KOPT-K1 (cell line): ENCODE measurements around the gene ATG5.

Experiments used
- H3K27ac ChIP-seq: fragments of 200-600 bp; sonication (generic); 2 replicates; pipeline ENCODE4 v1.5.1; 2016; ENCODE audit warnings: antibody characterized with exemption, mild to moderate bottlenecking, low read depth, low read length; ENCODE audit not compliant: poor library complexity, severe bottlenecking
- H3K36me3 ChIP-seq: fragments of 200-600 bp; sonication (generic); 2 replicates; pipeline ENCODE4 v1.5.1; 2017; ENCODE audit warnings: antibody characterized with exemption, mild to moderate bottlenecking, low read length, moderate library complexity; ENCODE audit not compliant: insufficient read depth
- H3K9me3 ChIP-seq: fragments of 200-600 bp; sonication (generic); 2 replicates; pipeline ENCODE4 v1.5.1; 2017; ENCODE audit warnings: antibody characterized with exemption, low read length, mild to moderate bottlenecking; ENCODE audit not compliant: insufficient read depth, poor library complexity, severe bottlenecking

ATG5 gene

GRCh38 chr6:106325336-106326178 lies at the start of gene ATG5:
ATG5 (minus strand) TSS chr6:106325760; CDS start chr6:106316208, 9,552 bp downstream.
- no peaks in the 10 kb centered on the region for H3K36me3 ChIP-seq
- peak within 1 kb of the TSS; percentile 84 for H3K27ac ChIP-seq

GRCh38 chr6:106373502-106374239 lies 48.1 kb upstream of the ATG5 start:
- Histone ChIP-seq H3K9me3 (no peaks in the 10 kb centered on the region), H3K27ac (no peak overlapping the region), H3K36me3 (no peaks in the 10 kb centered on the region)

More at GRCh38 chr6:106325336-106326178, at the start of gene ATG5:
- H3K9me3 ChIP-seq: no peaks in the 10 kb centered on the region

- Histone ChIP-seq H3K27ac (no peak overlapping the region), H3K9me3 (no peaks in the 10 kb centered on the region), H3K36me3 (no peaks in the 10 kb centered on the region)
These were observed 47.4 kb upstream of the ATG5 start for GRCh38 chr6:106372838-106373501.

- Histone ChIP-seq H3K9me3 (no peaks in the 10 kb centered on the region), H3K27ac (no peak overlapping the region), H3K36me3 (no peaks in the 10 kb centered on the region)
These were observed 45.1 kb upstream of the ATG5 start for GRCh38 chr6:106370639-106371038.

- H3K36me3 ChIP-seq: no peaks in the 10 kb centered on the region
- no peaks in the 10 kb centered on the region for H3K9me3 ChIP-seq
- no peak overlapping the region for H3K27ac ChIP-seq
These were observed 44.2 kb upstream of the ATG5 start for GRCh38 chr6:106369739-106370138.

GRCh38 chr6:106363401-106364138 lies 38.0 kb upstream of the ATG5 start:
- Histone ChIP-seq H3K36me3 (no peaks in the 10 kb centered on the region), H3K9me3 (peaks cover 10% of the 10 kb centered on the region), H3K27ac (no peak overlapping the region)

GRCh38 chr6:106360989-106361430 lies 35.5 kb upstream of the ATG5 start:
- Histone ChIP-seq H3K27ac (no peak overlapping the region), H3K36me3 (no peaks in the 10 kb centered on the region), H3K9me3 (peaks cover 10% of the 10 kb centered on the region)

GRCh38 chr6:106360410-106360988 lies 34.9 kb upstream of the ATG5 start, which contains the start of gene CRYBG1:
CRYBG1 (plus strand) TSS chr6:106360717; CDS start chr6:106360909, 192 bp downstream.
- H3K9me3 ChIP-seq: peaks cover 10% of the 10 kb centered on the region
- no peaks in the 10 kb centered on the region for H3K36me3 ChIP-seq
- H3K27ac ChIP-seq: no peak within 1 kb of the TSS

GRCh38 chr6:106359959-106360409 lies 34.4 kb upstream of the ATG5 start:
- no peak overlapping the region for H3K27ac ChIP-seq
- H3K36me3 ChIP-seq: no peaks in the 10 kb centered on the region
- peaks cover 10% of the 10 kb centered on the region for H3K9me3 ChIP-seq

GRCh38 chr6:106356378-106356777 lies 30.8 kb upstream of the ATG5 start:
- Histone ChIP-seq H3K9me3 (peaks cover 16% of the 10 kb centered on the region), H3K27ac (no peak overlapping the region), H3K36me3 (no peaks in the 10 kb centered on the region)

GRCh38 chr6:106347219-106347618 lies 21.7 kb upstream of the ATG5 start:
- peaks cover under 1% of the 10 kb centered on the region for H3K9me3 ChIP-seq
- H3K36me3 ChIP-seq: no peaks in the 10 kb centered on the region
- H3K27ac ChIP-seq: no peak overlapping the region

- Histone ChIP-seq H3K9me3 (no peaks in the 10 kb centered on the region), H3K27ac (no peak overlapping the region), H3K36me3 (no peaks in the 10 kb centered on the region)
These were observed 13.9 kb upstream of the ATG5 start for GRCh38 chr6:106339334-106340029.

GRCh38 chr6:106334646-106335448 lies 9.3 kb upstream of the ATG5 start:
- Histone ChIP-seq H3K27ac (no peak overlapping the region), H3K9me3 (no peaks in the 10 kb centered on the region), H3K36me3 (no peaks in the 10 kb centered on the region)
